PC-3 (cell line): ENCODE measurements around the gene PFAS. TPM values are rescaled to one million over a fixed set of nuclear protein-coding genes. Genes with fewer than 3 reads are reported as not detected.

Experiments used
- ATAC-seq: fragments of 200-7000 bp; cut with Tn5 transposase; 2 replicates; pipeline ENCODE4 v1.9.1; 2020; ENCODE audit warnings: mild to moderate bottlenecking, moderate library complexity
- BruUV-seq: library from RNA; stranded (reverse); fragments of 400-500 nt; replicated peaks from 2 replicates; lab custom pipeline; 2021; lab: Mats Ljungman, UMichigan
- CTCF ChIA-PET: fragments of 300-600 bp; sonication (Branson Sonifier 250); formaldehyde crosslinking; loops from one replicate; lab custom pipeline; 2022; ENCODE audit warnings: antibody characterized with exemption; lab: Charles Lee
- POLR2A ChIA-PET: fragments of 300-600 bp; sonication (Branson Sonifier 250); formaldehyde crosslinking; loops from one replicate; lab custom pipeline; 2022; ENCODE audit warnings: antibody characterized with exemption; ENCODE audit not compliant: unreplicated experiment; lab: Charles Lee
- DNase-seq: peaks from one replicate; pipeline ENCODE4 v3.0.0-alpha.2; 2015
- H2AFZ ChIP-seq: fragments of 300-600 bp; sonication (generic); 2 replicates; pipeline ENCODE4 v1.6.0; 2016; ENCODE audit warnings: antibody characterized with exemption, low read length
- H3F3A ChIP-seq: fragments of 300-600 bp; sonication (generic); one replicate; pipeline ENCODE4 v1.6.0; 2017; ENCODE audit warnings: antibody characterized with exemption, low read length, control low read depth, mild to moderate bottlenecking; ENCODE audit not compliant: unreplicated experiment
- H3K27ac ChIP-seq: fragments of 300-600 bp; sonication (generic); 2 replicates; pipeline ENCODE4 v1.5.1; 2016; ENCODE audit warnings: mild to moderate bottlenecking, low read length
- H3K27me3 ChIP-seq: fragments of 300-600 bp; sonication (generic); 2 replicates; pipeline ENCODE4 v1.6.1; 2016; ENCODE audit warnings: low read length, mixed read lengths
- H3K36me3 ChIP-seq: fragments of 300-600 bp; sonication (generic); 2 replicates; pipeline ENCODE4 v1.6.1; 2016; ENCODE audit warnings: low read depth, mixed run types, low read length, mixed read lengths
- H3K4me1 ChIP-seq: fragments of 300-600 bp; sonication (generic); 2 replicates; pipeline ENCODE4 v1.5.1; 2016; ENCODE audit warnings: low read length; ENCODE audit not compliant: insufficient read depth
- H3K4me2 ChIP-seq: fragments of 300-600 bp; sonication (generic); 2 replicates; pipeline ENCODE4 v1.6.0; 2016; ENCODE audit warnings: low read length
- H3K4me3 ChIP-seq: fragments of 300-600 bp; sonication (generic); 2 replicates; pipeline ENCODE4 v1.5.1; 2016; ENCODE audit warnings: mild to moderate bottlenecking, low read length, mixed read lengths
- H3K79me2 ChIP-seq: fragments of 300-600 bp; sonication (generic); 2 replicates; pipeline ENCODE4 v1.6.1; 2017; ENCODE audit warnings: low read length, mixed read lengths
- H3K9ac ChIP-seq: fragments of 300-600 bp; sonication (generic); 2 replicates; pipeline ENCODE4 v1.6.0; 2016; ENCODE audit warnings: mild to moderate bottlenecking, low read length
- H3K9me2 ChIP-seq: fragments of 300-600 bp; sonication (generic); replicated peaks from 2 replicates; pipeline ENCODE4 v1.6.1; 2016; ENCODE audit warnings: mixed run types, low read length, mixed read lengths
- H3K9me3 ChIP-seq: fragments of 300-600 bp; sonication (generic); 2 replicates; pipeline ENCODE4 v1.6.1; 2016; ENCODE audit warnings: low read length, mixed read lengths
- H4K20me1 ChIP-seq: fragments of 300-600 bp; sonication (generic); 2 replicates; pipeline ENCODE4 v1.6.1; 2016; ENCODE audit warnings: low read length, mixed read lengths
- EZH2 ChIP-seq: fragments of 300-600 bp; sonication (generic); IDR thresholded peaks from one replicate; pipeline ENCODE4 v1.6.1; 2017; ENCODE audit warnings: antibody characterized with exemption, mild to moderate bottlenecking, low read length; ENCODE audit not compliant: unreplicated experiment
- EZH2phosphoT487 ChIP-seq: fragments of 300-600 bp; sonication (generic); IDR thresholded peaks from 2 replicates; pipeline ENCODE4 v1.6.1; 2018; ENCODE audit warnings: mild to moderate bottlenecking, antibody characterized with exemption, low read length, borderline replicate concordance
- intact Hi-C: fragments of 100-400 bp; cut with micrococcal nuclease; formaldehyde crosslinking; loops from 2 replicates; pipeline ENCODE4 v1.9.0; 2023
- total RNA-seq: library from RNA; depleted of rRNA; stranded (reverse); fragments of >200 nt; gene quantifications from 2 replicates; pipeline ENCODE4 v1.2.3, GENCODE V29; 2014
- TF ChIP-seq, protein P1 (sequence below): fragments of 300-600 bp; sonication (generic); conservative IDR thresholded peaks from 2 replicates; pipeline ENCODE4 v1.5.1; 2017; ENCODE audit warnings: antibody characterized with exemption, low read depth, mild to moderate bottlenecking, low read length

The PFAS gene
- total RNA-seq, 1 experiment from 2014 or later: 29.0 TPM

DNA sequence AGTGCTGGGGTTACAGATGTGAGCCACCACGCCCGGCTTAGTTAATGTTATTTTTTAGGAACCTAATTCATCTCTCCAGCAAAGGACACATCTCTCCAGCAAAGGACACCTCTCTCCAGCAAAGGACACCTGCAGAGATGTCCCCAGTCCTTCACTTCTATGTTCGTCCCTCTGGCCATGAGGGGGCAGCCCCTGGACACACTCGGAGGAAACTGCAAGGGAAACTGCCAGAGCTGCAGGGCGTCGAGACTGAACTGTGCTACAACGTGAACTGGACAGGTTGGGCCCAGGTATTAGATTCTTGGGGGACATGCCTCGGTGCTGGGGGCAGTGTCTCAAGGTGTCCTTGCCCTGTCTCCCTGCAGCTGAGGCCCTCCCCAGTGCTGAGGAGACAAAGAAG, 4.7 kb downstream of the PFAS start:
- Histone ChIP-seq H4K20me1 (no peaks in the 10 kb centered on the region), H3K4me1 (peaks cover 10% of the 10 kb centered on the region), H3K4me2 (no peak overlapping the region), H3K4me3 (no peak overlapping the region), H3K27me3 (no peaks in the 10 kb centered on the region), H3K9me2 (no peaks in the 10 kb centered on the region), H3K27ac (no peak overlapping the region), H3K9me3 (no peaks in the 10 kb centered on the region), H3F3A (no peaks in the 10 kb centered on the region), H3K79me2 (peaks cover 40% of the 10 kb centered on the region), H3K36me3 (peaks cover 16% of the 10 kb centered on the region; the same call in 1 of the 2 replicates), H3K9ac (no peak overlapping the region), H2AFZ (no peak overlapping the region)
- ATAC-seq: peak; percentile 40; the same call in 1 of the 2 replicates
- TF ChIP-seq, protein P1, sequence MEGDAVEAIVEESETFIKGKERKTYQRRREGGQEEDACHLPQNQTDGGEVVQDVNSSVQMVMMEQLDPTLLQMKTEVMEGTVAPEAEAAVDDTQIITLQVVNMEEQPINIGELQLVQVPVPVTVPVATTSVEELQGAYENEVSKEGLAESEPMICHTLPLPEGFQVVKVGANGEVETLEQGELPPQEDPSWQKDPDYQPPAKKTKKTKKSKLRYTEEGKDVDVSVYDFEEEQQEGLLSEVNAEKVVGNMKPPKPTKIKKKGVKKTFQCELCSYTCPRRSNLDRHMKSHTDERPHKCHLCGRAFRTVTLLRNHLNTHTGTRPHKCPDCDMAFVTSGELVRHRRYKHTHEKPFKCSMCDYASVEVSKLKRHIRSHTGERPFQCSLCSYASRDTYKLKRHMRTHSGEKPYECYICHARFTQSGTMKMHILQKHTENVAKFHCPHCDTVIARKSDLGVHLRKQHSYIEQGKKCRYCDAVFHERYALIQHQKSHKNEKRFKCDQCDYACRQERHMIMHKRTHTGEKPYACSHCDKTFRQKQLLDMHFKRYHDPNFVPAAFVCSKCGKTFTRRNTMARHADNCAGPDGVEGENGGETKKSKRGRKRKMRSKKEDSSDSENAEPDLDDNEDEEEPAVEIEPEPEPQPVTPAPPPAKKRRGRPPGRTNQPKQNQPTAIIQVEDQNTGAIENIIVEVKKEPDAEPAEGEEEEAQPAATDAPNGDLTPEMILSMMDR: peak; percentile 46
- no peak for TF ChIP-seq EZH2phosphoT487
- no TSS peak for BruUV-seq
- no peak for DNase-seq
- CTCF ChIA-PET: no interaction called here
- intact Hi-C loops: loop anchor here (2.0 kb wide), 1 partner anchor 43 kb away; no protein-coding TSS in a partner anchor
- POLR2A ChIA-PET: no interaction called here

GRCh38 chr17:8254881-8255280, 5.8 kb downstream of the PFAS start:
- Histone ChIP-seq H3K27me3 (no peaks in the 10 kb centered on the region), H3K9me3 (no peaks in the 10 kb centered on the region), H3K4me2 (no peak overlapping the region), H3K9ac (no peak overlapping the region), H3K4me1 (peaks cover 8% of the 10 kb centered on the region), H2AFZ (no peak overlapping the region), H3K27ac (no peak overlapping the region), H3K36me3 (peaks cover 16% of the 10 kb centered on the region; the same call in 1 of the 2 replicates), H3K4me3 (no peak overlapping the region), H3F3A (no peaks in the 10 kb centered on the region), H3K9me2 (no peaks in the 10 kb centered on the region), H4K20me1 (no peaks in the 10 kb centered on the region), H3K79me2 (peaks cover 32% of the 10 kb centered on the region)
- no TSS peak for BruUV-seq
- DNase-seq (no peak), ATAC-seq (no peak)
- ChIA-PET CTCF (no interaction called here), POLR2A (no interaction called here)
- intact Hi-C loops: loop anchor here (2.0 kb wide), 1 partner anchor 42 kb away; no protein-coding TSS in a partner anchor
- TF ChIP-seq EZH2phosphoT487 (no peak), EZH2 (no peak)
- TF ChIP-seq, protein P1: no peak

- H3K4me3 ChIP-seq: no peak overlapping the region
- CTCF ChIA-PET: no interaction called here
- no peak overlapping the region for H3K9ac ChIP-seq
- no peak overlapping the region for H3K27ac ChIP-seq
- TF ChIP-seq, protein P1: no peak
- intact Hi-C loops: loop anchor here (2.0 kb wide), 1 partner anchor 41 kb away; no protein-coding TSS in a partner anchor
- no TSS peak for BruUV-seq
- H3F3A ChIP-seq: no peaks in the 10 kb centered on the region
- H3K36me3 ChIP-seq: peaks cover 16% of the 10 kb centered on the region; the same call in 1 of the 2 replicates
- H4K20me1 ChIP-seq: no peaks in the 10 kb centered on the region
- H3K4me2 ChIP-seq: no peak overlapping the region
- ATAC-seq (no peak), DNase-seq (no peak)
- H3K9me2 ChIP-seq: no peaks in the 10 kb centered on the region
- H3K9me3 ChIP-seq: no peaks in the 10 kb centered on the region
- H3K4me1 ChIP-seq: peaks cover 2% of the 10 kb centered on the region
- peaks cover 26% of the 10 kb centered on the region for H3K79me2 ChIP-seq
- H2AFZ ChIP-seq: no peak overlapping the region
- POLR2A ChIA-PET: no interaction called here
- no peaks in the 10 kb centered on the region for H3K27me3 ChIP-seq
Measured at GRCh38 chr17:8255499-8255898, 6.4 kb downstream of the PFAS start.
